ENCODE data around the gene UBR2. TPM values are rescaled to one million over a fixed set of nuclear protein-coding genes. Genes with fewer than 3 reads are reported as not detected.
"Not testable (repeated sequence)": the region's sequence is repeated elsewhere in the genome, so short reads cannot be mapped to it uniquely, and the experiment has no call there.

Gene UBR2
- total and polyA plus RNA-seq, 2 of the 13 experiments (the other 11 are each of a cell fraction or from before 2014, with no cell fraction given), result 17.6 to 29.3 TPM

GRCh38 chr6:42556462-42556861 lies 7.4 kb upstream of the UBR2 start:
- FAIRE-seq (no peak), DNase-seq (ENCODE audit: low spot score) (no peak), ATAC-seq (no peak; the same call in 2 of the 3 replicates)
- Histone ChIP-seq H3K79me2 (ENCODE audit: insufficient read depth, low read length) (no peaks in the 10 kb centered on the region), H3K27me3 (ENCODE audit: control insufficient read depth in 1 of 2, insufficient read depth in 2 of 2, low read length in 2 of 2) (no peaks in the 10 kb centered on the region), H3K9me3 (ENCODE audit: low read length) (no peaks in the 10 kb centered on the region), H4K20me1 (ENCODE audit: insufficient read depth, low read length) (no peaks in the 10 kb centered on the region), H3K27ac (ENCODE audit: extremely low read length, insufficient read depth, low read length) (no peak overlapping the region), H2AFZ (ENCODE audit: low read length) (no peak overlapping the region), H3K4me2 (ENCODE audit: low read depth, low read length) (no peak overlapping the region), H3K9ac (ENCODE audit: insufficient read depth, low read depth, low read length) (no peak overlapping the region), H3K36me3 (replicated peaks in 1 of 2; ENCODE audit: control insufficient read depth in 1 of 2, insufficient read depth in 2 of 2, low read length in 2 of 2) (no peaks in the 10 kb centered on the region), H3K4me3 (replicated peaks in 1 of 3; ENCODE audit: insufficient read depth in 1 of 3, low read depth in 2 of 3, low read length in 3 of 3) (no peak overlapping the region), H3K4me1 (ENCODE audit: insufficient read depth, low read length) (peaks cover 9% of the 10 kb centered on the region; the same call in 1 of the 2 replicates)
- 33% methylated on average over 4 of the region's 4 CpGs for WGBS (ENCODE audit: low lambda C conversion rate)
- TF ChIP-seq RORA (CRISPR knock-in tag; IDR thresholded peaks at IDR 0.05), result no peak
- no peak for TF ChIP-seq ZSCAN29 (CRISPR knock-in tag; conservative IDR thresholded peaks at IDR 0.05)
- no peak for TF ChIP-seq SRY (CRISPR knock-in tag; IDR thresholded peaks at IDR 0.05)
- no peak for TF ChIP-seq PRPF4 (IDR thresholded peaks at IDR 0.05; ENCODE audit: low read depth, low read length, poor library complexity, severe bottlenecking)
- TF ChIP-seq MAFK (conservative IDR thresholded peaks at IDR 0.05 in 1 of 2, IDR thresholded peaks at IDR 0.05 in 1 of 2; ENCODE audit: low read length in 2 of 2), result no peak
- no peak for TF ChIP-seq TOE1 (CRISPR knock-in tag; IDR thresholded peaks at IDR 0.05)
- TF ChIP-seq RAD51 (IDR thresholded peaks at IDR 0.05; ENCODE audit: borderline replicate concordance), result no peak
- TF ChIP-seq, protein P1, sequence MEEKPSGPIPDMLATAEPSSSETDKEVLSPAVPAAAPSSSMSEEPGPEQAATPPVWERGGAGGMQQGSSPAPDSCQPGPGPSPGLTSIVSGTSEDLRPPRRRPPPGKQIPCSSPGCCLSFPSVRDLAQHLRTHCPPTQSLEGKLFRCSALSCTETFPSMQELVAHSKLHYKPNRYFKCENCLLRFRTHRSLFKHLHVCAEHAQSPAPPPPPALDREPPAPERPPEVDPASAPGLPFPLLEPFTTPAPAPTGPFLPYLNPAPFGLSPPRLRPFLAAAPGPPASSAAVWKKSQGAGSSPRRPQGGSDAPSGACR (CRISPR knock-in tag; IDR thresholded peaks at IDR 0.05), result no peak
- TF ChIP-seq RXRB (CRISPR knock-in tag; IDR thresholded peaks at IDR 0.05; ENCODE audit: borderline replicate concordance), result no peak
- POLR2A ChIA-PET, result no interaction called here
- CTCF ChIA-PET (ENCODE audit: low intra/inter-chr PET ratio, low total read pairs), result no interaction called here
- BruUV-seq (replicated peaks), result no TSS peak
- intact Hi-C loops (cut with micrococcal nuclease; ENCODE audit: unreplicated experiment) (no loop called here), in situ Hi-C loops (cut with HindIII; ENCODE audit: extremely low pct_ligation_motif_present, low pct_unique_long_range_greater_than_20kb) (no loop called here)

DNA sequence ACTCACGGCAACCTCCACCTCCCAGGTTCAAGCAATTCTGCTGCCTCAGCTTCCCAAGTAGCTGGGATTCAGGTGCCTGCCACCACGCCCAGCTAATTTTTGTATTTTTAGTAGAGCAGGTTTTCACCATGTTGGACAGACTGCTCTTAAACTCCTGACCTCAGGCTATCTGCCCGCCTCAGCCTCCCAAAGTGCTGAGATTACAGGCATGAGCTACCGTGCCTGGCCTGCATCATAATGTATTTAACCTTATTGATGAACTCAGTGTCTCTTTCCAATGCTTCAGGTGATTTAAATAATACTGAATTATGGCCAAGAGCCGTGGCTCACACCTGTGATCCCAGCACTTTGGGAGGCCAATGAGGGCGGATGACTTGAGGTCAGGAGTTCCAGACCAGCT lies 4.6 kb upstream of the UBR2 start:
- in situ Hi-C loops (cut with HindIII; ENCODE audit: extremely low pct_ligation_motif_present, low pct_unique_long_range_greater_than_20kb); H3K4me3 ChIP-seq (replicated peaks in 1 of 3; ENCODE audit: insufficient read depth in 1 of 3, low read depth in 2 of 3, low read length in 3 of 3); H3K36me3 ChIP-seq (replicated peaks in 1 of 2; ENCODE audit: control insufficient read depth in 1 of 2, insufficient read depth in 2 of 2, low read length in 2 of 2); H3K79me2 ChIP-seq (ENCODE audit: insufficient read depth, low read length); H3K4me2 ChIP-seq (ENCODE audit: low read depth, low read length); BruUV-seq (replicated peaks); H2AFZ ChIP-seq (ENCODE audit: low read length); DNase-seq (ENCODE audit: low spot score); H3K9ac ChIP-seq (ENCODE audit: insufficient read depth, low read depth, low read length); CTCF ChIA-PET (ENCODE audit: low intra/inter-chr PET ratio, low total read pairs); FAIRE-seq; intact Hi-C loops (cut with micrococcal nuclease; ENCODE audit: unreplicated experiment); ATAC-seq; H3K27me3 ChIP-seq (ENCODE audit: control insufficient read depth in 1 of 2, insufficient read depth in 2 of 2, low read length in 2 of 2); H4K20me1 ChIP-seq (ENCODE audit: insufficient read depth, low read length); H3K27ac ChIP-seq (ENCODE audit: extremely low read length, insufficient read depth, low read length); H3K9me3 ChIP-seq (ENCODE audit: low read length): not testable (repeated sequence)
- WGBS (ENCODE audit: low lambda C conversion rate), result 50% methylated on average over 6 of the region's 6 CpGs
- H3K4me1 ChIP-seq (ENCODE audit: insufficient read depth, low read length), result peaks cover 19% of the 10 kb centered on the region
- POLR2A ChIA-PET, result interaction anchor here (0.7 kb wide), 1 partner anchor 14 kb away, joined by 4 read pairs; no protein-coding TSS in a partner anchor
